ENCODE results near the gene TEX51.

The TEX51 gene

GRCh38 chr2:126898636-126899035 is at the start of gene TEX51:
Gene TEX51 (plus strand): TSS chr2:126898890. CDS start chr2:126898919, 29 bp downstream.
- TF ChIP-seq CTCF (IDR thresholded peaks at IDR 0.05): no peak
- no peak for TF ChIP-seq ZFX (IDR thresholded peaks at IDR 0.05; ENCODE audit: borderline replicate concordance)
- H3K27ac ChIP-seq: no peak within 1 kb of the TSS

- H3K27ac ChIP-seq: no peak overlapping the region
- TF ChIP-seq ZFX (IDR thresholded peaks at IDR 0.05; ENCODE audit: borderline replicate concordance) (no peak), CTCF (IDR thresholded peaks at IDR 0.05) (no peak)
Observed at GRCh38 chr2:126849054-126849453, 49.6 kb upstream of the TEX51 start.

- H3K27ac ChIP-seq: no peak overlapping the region
- TF ChIP-seq ZFX (IDR thresholded peaks at IDR 0.05; ENCODE audit: borderline replicate concordance): no peak
- TF ChIP-seq CTCF (IDR thresholded peaks at IDR 0.05): no peak
Observed at GRCh38 chr2:126849486-126849885, 49.2 kb upstream of the TEX51 start.

- TF ChIP-seq ZFX (IDR thresholded peaks at IDR 0.05; ENCODE audit: borderline replicate concordance): no peak
- no peak for TF ChIP-seq CTCF (IDR thresholded peaks at IDR 0.05)
- no peak overlapping the region for H3K27ac ChIP-seq
Observed at GRCh38 chr2:126849991-126850535, 48.6 kb upstream of the TEX51 start.

- H3K27ac ChIP-seq: no peak overlapping the region
- no peak for TF ChIP-seq CTCF (IDR thresholded peaks at IDR 0.05)
- no peak for TF ChIP-seq ZFX (IDR thresholded peaks at IDR 0.05; ENCODE audit: borderline replicate concordance)
Observed at GRCh38 chr2:126850940-126851339, 47.8 kb upstream of the TEX51 start.

GRCh38 chr2:126851756-126852155 is 46.9 kb upstream of the TEX51 start:
- no peak for TF ChIP-seq ZFX (IDR thresholded peaks at IDR 0.05; ENCODE audit: borderline replicate concordance)
- TF ChIP-seq CTCF (IDR thresholded peaks at IDR 0.05): no peak
- no peak overlapping the region for H3K27ac ChIP-seq

GRCh38 chr2:126852361-126852760 is 46.3 kb upstream of the TEX51 start:
- TF ChIP-seq ZFX (IDR thresholded peaks at IDR 0.05; ENCODE audit: borderline replicate concordance) (no peak), CTCF (IDR thresholded peaks at IDR 0.05) (no peak)
- no peak overlapping the region for H3K27ac ChIP-seq
